CD4-positive, alpha-beta T cell treated with Interleukin-6 for 4 hours (primary cell): Measurements from ENCODE around the gene ADI1.
"Not testable (repeated sequence)": the region's sequence is repeated elsewhere in the genome, so short reads cannot be mapped to it uniquely, and the experiment has no call there.

ENCODE experiments used
- DNase-seq: peaks from one replicate; pipeline ENCODE4 v3.0.0-alpha.2; 2020; ENCODE audit warnings: mixed read lengths

ADI1 gene

DNA sequence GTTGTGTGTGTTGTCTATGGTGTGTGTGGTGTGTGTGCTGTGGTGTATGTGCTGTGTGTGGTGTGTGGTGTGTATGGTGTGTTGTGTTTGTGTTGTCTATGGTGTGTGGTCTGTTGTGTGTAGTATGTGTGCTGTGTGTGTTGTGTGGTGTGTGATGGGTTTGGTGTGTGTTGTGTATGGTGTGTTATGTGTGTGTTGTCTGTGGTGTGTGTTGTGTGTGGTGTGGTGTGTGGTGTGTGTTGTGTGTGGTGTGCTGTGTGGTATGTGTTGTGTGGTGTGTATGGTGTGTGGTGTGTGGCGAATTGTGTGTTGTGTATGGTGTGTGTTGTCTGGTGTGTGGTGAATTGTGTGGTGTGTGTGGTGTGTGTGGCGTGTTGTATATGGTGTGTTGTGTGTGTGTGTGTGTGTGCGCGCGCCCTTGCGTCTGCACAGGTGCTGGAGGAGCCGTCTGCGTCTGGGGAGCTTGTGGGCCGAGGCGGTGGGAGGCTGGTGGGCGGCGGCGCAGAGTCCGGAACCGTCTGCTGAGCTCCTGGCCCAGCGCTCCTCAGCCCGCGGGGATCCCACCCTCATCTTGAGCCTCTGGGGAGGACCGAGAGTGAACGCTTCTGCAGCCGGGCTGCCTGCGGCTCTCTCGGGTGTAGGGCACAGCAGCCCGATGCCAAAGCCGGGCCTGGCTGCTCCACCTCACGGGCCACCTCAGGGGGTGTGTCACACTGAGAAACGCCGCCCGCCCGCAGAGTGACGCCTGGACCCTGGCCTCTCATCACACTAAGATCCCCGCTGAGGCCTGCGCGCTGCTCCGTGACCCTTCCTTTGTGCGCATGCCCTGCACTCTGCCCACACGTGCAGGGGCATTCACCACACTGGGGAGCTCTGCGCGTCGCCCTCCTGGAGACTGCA is 8.8 kb upstream of the ADI1 start:
- no peak for DNase-seq

GRCh38 chr2:3526871-3527270 is 7.5 kb upstream of the ADI1 start:
- DNase-seq: no peak

- no peak for DNase-seq
Observed at GRCh38 chr2:3523551-3524041, 4.3 kb upstream of the ADI1 start.

DNA sequence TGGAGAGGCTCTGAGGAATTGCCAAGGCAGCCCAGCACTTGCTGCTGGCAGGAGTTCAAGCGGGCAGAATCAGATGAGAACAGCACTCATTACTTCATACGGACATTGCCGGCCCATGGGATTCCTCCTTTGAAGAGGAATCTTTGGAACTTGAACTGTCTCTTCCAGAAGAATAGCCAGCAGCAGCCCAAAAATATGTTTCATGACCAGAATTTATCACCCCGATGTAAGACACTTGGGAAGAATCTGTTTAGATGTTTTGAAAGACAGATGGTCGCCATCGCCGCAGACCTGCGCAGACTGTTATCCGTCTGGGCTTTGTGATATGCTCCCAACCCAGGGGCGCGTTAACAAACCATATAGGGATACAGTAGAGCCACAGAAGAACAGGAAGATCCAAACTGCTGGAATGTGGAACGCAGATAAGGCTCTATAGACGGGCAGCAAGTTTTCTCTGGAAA is 3.7 kb upstream of the ADI1 start:
- DNase-seq: no peak

DNA sequence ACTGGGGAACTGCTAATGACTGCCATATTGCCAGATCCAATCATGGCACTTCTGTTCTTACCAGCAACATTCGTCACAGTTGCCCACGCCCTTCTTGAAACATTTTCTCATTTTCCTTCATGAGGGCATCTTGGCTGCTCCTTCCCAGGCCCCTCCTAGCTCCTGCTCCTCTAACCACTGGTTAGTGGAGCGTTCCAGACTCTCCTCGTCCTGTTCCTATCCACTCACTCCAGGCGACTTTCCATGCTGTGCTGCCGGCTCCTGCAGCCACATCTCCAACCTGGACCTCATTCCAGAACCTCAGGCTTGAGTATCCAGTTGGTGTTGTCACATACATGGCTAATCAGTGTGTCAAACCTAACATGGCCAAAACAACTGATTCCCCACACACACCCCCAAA is 1.3 kb upstream of the ADI1 start:
- no peak for DNase-seq

- peak; percentile 99 for DNase-seq
Observed at GRCh38 chr2:3518496-3519254, 656 bp downstream of the ADI1 start.

- no peak for DNase-seq
Observed at GRCh38 chr2:3517948-3518495, 1.3 kb downstream of the ADI1 start.

GRCh38 chr2:3516831-3517230 is 2.5 kb downstream of the ADI1 start:
- no peak for DNase-seq

DNA sequence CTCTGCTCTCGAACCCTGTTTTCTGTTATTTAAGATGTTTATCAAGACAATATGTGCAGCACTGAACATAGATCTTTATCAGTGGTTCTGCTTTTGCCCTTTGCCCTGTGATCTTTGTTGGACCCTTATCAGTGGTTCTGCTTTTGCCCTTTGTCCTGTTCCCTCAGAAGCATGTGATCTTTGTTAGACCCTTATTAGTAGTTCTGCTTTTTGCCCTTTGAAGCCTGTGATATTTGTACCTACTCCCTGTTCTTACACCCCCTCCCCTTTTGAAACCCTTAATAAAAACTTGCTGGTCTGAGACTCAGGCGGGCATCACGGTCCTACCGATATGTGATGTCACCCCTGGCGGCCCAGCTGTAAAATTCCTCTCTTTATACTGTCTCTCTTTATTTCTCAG is 3.9 kb downstream of the ADI1 start:
- not testable (repeated sequence) for DNase-seq

GRCh38 chr2:3513026-3513810 is 6.1 kb downstream of the ADI1 start:
- DNase-seq: no peak

DNA sequence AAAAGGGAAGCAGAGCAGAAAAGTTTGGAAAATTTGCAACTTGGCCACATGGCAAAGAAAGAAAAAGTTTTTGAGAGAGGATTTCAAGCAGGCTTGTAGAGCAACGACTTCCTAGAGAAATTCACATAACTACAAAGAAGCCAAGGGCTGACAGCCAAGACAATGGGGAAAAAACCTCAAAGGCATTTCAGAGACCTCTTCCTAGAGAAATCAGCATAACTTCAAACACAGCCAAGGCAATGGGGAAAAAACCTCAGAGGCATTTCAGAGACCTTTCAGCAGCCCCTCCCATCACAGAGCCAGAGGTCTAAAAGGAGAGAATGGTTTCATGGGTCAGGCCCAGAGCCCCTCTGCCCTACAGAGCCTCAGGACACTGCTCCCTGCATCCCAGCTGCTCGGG is 7.2 kb downstream of the ADI1 start:
- DNase-seq: no peak

GRCh38 chr2:3505771-3506170 is 13.6 kb downstream of the ADI1 start:
- DNase-seq: no peak

GRCh38 chr2:3504741-3505140 is 14.6 kb downstream of the ADI1 start:
- no peak for DNase-seq

DNA sequence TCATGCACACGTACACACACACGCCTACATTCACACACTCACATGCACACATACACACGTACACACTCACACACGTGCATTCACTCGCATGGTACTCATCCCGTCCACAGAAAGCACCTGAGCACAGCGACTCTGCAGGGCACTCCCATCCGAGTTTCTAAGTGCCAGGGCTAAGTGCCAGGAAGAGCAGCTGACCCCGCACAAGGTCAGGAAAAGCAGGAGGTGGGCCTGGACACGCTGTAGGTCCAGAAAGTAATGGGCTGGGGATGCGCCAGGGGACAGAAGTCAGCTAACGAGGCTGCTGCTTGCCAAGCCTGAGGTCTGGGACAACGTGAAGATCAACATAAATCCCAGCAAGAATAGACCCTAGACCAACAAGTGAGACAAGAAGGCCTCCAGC is 15.8 kb downstream of the ADI1 start:
- DNase-seq: no peak

DNA sequence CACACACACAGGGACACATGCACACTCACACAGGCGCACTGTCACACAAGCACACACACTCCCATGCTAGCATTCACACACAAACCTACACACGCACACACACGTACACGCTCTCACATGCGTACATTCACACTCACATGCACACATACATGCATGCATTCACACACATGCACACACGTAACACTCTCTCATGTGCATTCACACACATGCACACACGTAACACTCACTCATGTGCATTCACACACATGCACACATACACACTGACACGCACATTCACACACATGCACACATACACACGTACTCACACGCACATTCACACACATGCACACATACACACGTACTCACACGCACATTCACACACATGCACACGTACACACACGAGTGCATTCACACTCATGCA is 16.3 kb downstream of the ADI1 start:
- DNase-seq: no peak

GRCh38 chr2:3500326-3500899 is 18.9 kb downstream of the ADI1 start:
- DNase-seq: no peak

GRCh38 chr2:3498783-3499394 is 20.4 kb downstream of the ADI1 start:
- DNase-seq: no peak

GRCh38 chr2:3496708-3497080 is 22.6 kb downstream of the ADI1 start:
- not testable (repeated sequence) for DNase-seq

- DNase-seq: no peak
Observed at GRCh38 chr2:3494984-3495666, 24.2 kb downstream of the ADI1 start.

DNA sequence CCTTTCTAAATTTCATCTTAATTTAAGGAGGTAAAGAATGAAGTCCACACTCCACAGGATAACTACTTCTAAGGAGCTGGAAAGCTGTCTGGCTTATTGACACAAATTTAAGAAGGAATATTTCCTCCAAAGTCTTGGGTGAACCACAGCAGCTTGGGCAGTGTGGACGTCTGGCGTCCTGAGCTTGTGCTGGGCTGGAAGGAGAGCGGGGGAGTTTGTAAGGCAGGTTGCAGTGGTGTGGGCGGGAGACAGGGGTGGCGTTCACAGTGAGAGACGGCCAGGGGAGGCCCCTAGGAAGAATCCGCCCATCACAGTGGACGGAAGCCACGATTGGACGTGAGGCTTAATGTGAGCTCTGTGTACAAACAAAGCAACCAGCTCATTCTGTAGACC is 25.7 kb downstream of the ADI1 start:
- DNase-seq: no peak

- DNase-seq: no peak
Observed at GRCh38 chr2:3492951-3493614, 26.2 kb downstream of the ADI1 start.
